ENCODE data around the gene PDE6A.

PDE6A gene

GRCh38 chr5:149820536-149821510 lies 123.8 kb downstream of the PDE6A start:
- no peak overlapping the region for H3K4me3 ChIP-seq (ENCODE audit: low read depth, low read length)
- no peaks in the 10 kb centered on the region for H3K4me1 ChIP-seq (ENCODE audit: control insufficient read depth, insufficient read depth, low read length)
- H3K9me3 ChIP-seq (ENCODE audit: control insufficient read depth, insufficient read depth, low read depth, low read length), result no peaks in the 10 kb centered on the region
- H3K27ac ChIP-seq (ENCODE audit: extremely low read depth, low read depth, low read length), result no peak overlapping the region
- no peaks in the 10 kb centered on the region for H3K36me3 ChIP-seq (ENCODE audit: control insufficient read depth in 2 of 2, insufficient read depth in 1 of 2, low read length in 2 of 2)
- ChIA-PET CTCF (interaction anchor here (1.0 to 4.6 kb wide), 11 partner anchors 7 to 202 kb away, joined by 3 to 17 read pairs (median 5); no protein-coding TSS in a partner anchor), POLR2A (no interaction called here)
- TF ChIP-seq GFI1B (tag by site-specific recombination; IDR thresholded peaks at IDR 0.05) (no peak), ZNF2 (tag by site-specific recombination; IDR thresholded peaks at IDR 0.05) (no peak), ZNF664 (tag by site-specific recombination; IDR thresholded peaks at IDR 0.05) (peak; percentile 76), ZNF274 (IDR thresholded peaks at IDR 0.05; ENCODE audit: low read length) (no peak), ZNF274 (tag by site-specific recombination; IDR thresholded peaks at IDR 0.05; ENCODE audit: borderline replicate concordance) (no peak)

GRCh38 chr5:149820012-149820411 lies 124.6 kb downstream of the PDE6A start:
- ChIA-PET POLR2A (no interaction called here), CTCF (interaction anchor here (0.8 to 4.6 kb wide), 7 partner anchors 8 to 175 kb away, joined by 3 to 17 read pairs (median 5); no protein-coding TSS in a partner anchor)
- Histone ChIP-seq H3K27ac (ENCODE audit: extremely low read depth, low read depth, low read length) (no peak overlapping the region), H3K4me1 (ENCODE audit: control insufficient read depth, insufficient read depth, low read length) (no peaks in the 10 kb centered on the region), H3K36me3 (ENCODE audit: control insufficient read depth in 2 of 2, insufficient read depth in 1 of 2, low read length in 2 of 2) (no peaks in the 10 kb centered on the region), H3K9me3 (ENCODE audit: control insufficient read depth, insufficient read depth, low read depth, low read length) (no peaks in the 10 kb centered on the region), H3K4me3 (ENCODE audit: low read depth, low read length) (no peak overlapping the region)
- TF ChIP-seq ZNF280C (tag by site-specific recombination; IDR thresholded peaks at IDR 0.05), result no peak
- peak; percentile 71 for TF ChIP-seq ZFP3 (tag by site-specific recombination; IDR thresholded peaks at IDR 0.05; ENCODE audit: low read depth)
- no peak for TF ChIP-seq ZNF175 (tag by site-specific recombination; IDR thresholded peaks at IDR 0.05)
- peak; percentile 51; the same call in 1 of the 2 replicates for TF ChIP-seq EGR2 (tag by site-specific recombination; IDR thresholded peaks at IDR 0.05; ENCODE audit: low read depth)
- TF ChIP-seq ZFHX2 (tag by site-specific recombination; conservative IDR thresholded peaks at IDR 0.05), result 0 out of 2 replicates have a peak, but pooled peaks have one; percentile 50

- Histone ChIP-seq H3K9me3 (ENCODE audit: control insufficient read depth, insufficient read depth, low read depth, low read length) (no peaks in the 10 kb centered on the region), H3K4me3 (ENCODE audit: low read depth, low read length) (no peak overlapping the region), H3K27ac (ENCODE audit: extremely low read depth, low read depth, low read length) (no peak overlapping the region), H3K36me3 (ENCODE audit: control insufficient read depth in 2 of 2, insufficient read depth in 1 of 2, low read length in 2 of 2) (no peaks in the 10 kb centered on the region), H3K4me1 (ENCODE audit: control insufficient read depth, insufficient read depth, low read length) (no peaks in the 10 kb centered on the region)
- TF ChIP-seq ZFHX2 (tag by site-specific recombination; conservative IDR thresholded peaks at IDR 0.05) (peak; percentile 65), ZNF792 (tag by site-specific recombination; IDR thresholded peaks at IDR 0.05) (no peak), EGR2 (tag by site-specific recombination; IDR thresholded peaks at IDR 0.05; ENCODE audit: low read depth) (peak; percentile 56; the same call in 1 of the 2 replicates)
- ChIA-PET POLR2A (no interaction called here), CTCF (interaction anchor here (0.7 to 1.0 kb wide), 4 partner anchors 9 to 150 kb away, joined by 3 to 4 read pairs (median 4); no protein-coding TSS in a partner anchor)
Observed at GRCh38 chr5:149818116-149818515, 126.5 kb downstream of the PDE6A start.

- H3K9me3 ChIP-seq (ENCODE audit: control insufficient read depth, insufficient read depth, low read depth, low read length), result no peaks in the 10 kb centered on the region
- ChIA-PET CTCF (interaction anchor here (0.7 to 0.8 kb wide), 2 partner anchors 11 to 150 kb away, joined by 3 to 4 read pairs; no protein-coding TSS in a partner anchor), POLR2A (no interaction called here)
- no peaks in the 10 kb centered on the region for H3K36me3 ChIP-seq (ENCODE audit: control insufficient read depth in 2 of 2, insufficient read depth in 1 of 2, low read length in 2 of 2)
- no peaks in the 10 kb centered on the region for H3K4me1 ChIP-seq (ENCODE audit: control insufficient read depth, insufficient read depth, low read length)
- peak; percentile 88 for TF ChIP-seq ZNF184 (tag by site-specific recombination; IDR thresholded peaks at IDR 0.05)
- no peak for TF ChIP-seq GLI2 (tag by site-specific recombination; IDR thresholded peaks at IDR 0.05; ENCODE audit: borderline replicate concordance, low read depth)
- H3K4me3 ChIP-seq (ENCODE audit: low read depth, low read length), result no peak overlapping the region
- H3K27ac ChIP-seq (ENCODE audit: extremely low read depth, low read depth, low read length), result no peak overlapping the region
Observed at GRCh38 chr5:149817539-149818060, 127.0 kb downstream of the PDE6A start.

All from HEK293 (cell line).